Neural crest cell (in vitro differentiated cells): ENCODE measurements around the gene ERCC5. TPM values are rescaled to one million over a fixed set of nuclear protein-coding genes. Genes with fewer than 3 reads are reported as not detected.

ENCODE experiments used
- DNase-seq: peaks from one replicate; pipeline ENCODE4 v3.0.0; 2021; ENCODE audit warnings: low read depth, mixed read lengths, low spot score
- H3K27ac Mint-ChIP-seq: one replicate; pipeline ENCODE4 v1.8.0; 2021; ENCODE audit warnings: mild to moderate bottlenecking, mixed read lengths; ENCODE audit not compliant: unreplicated experiment
- H3K27me3 Mint-ChIP-seq: 2 replicates; pipeline ENCODE4 v1.8.0; 2021; ENCODE audit warnings: low read depth, mild to moderate bottlenecking, mixed read lengths
- H3K36me3 Mint-ChIP-seq: 2 replicates; pipeline ENCODE4 v1.8.0; 2021; ENCODE audit warnings: low read depth, mild to moderate bottlenecking, mixed read lengths
- H3K4me1 Mint-ChIP-seq: 2 replicates; pipeline ENCODE4 v1.8.0; 2021; ENCODE audit warnings: mixed read lengths
- H3K4me3 Mint-ChIP-seq: one replicate; pipeline ENCODE4 v1.8.0; 2021; ENCODE audit warnings: mild to moderate bottlenecking, mixed read lengths
- H3K9me3 Mint-ChIP-seq: 2 replicates; pipeline ENCODE4 v1.8.0; 2021; ENCODE audit warnings: mixed read lengths
- CTCF ChIP-seq: fragments of 200-600 bp; sonication (generic); conservative IDR thresholded peaks from 2 replicates; pipeline ENCODE4 v1.5.0; 2021; ENCODE audit warnings: antibody characterized with exemption, mild to moderate bottlenecking
- long read RNA-seq: library from polyadenylated mRNA; unstranded; transcript quantifications from one replicate; pipeline ENCODE4 v2.0.0, GENCODE V29; 2020
- total RNA-seq: library from RNA; stranded (reverse); gene quantifications from 2 replicates; pipeline ENCODE4 v1.2.1, GENCODE V29; 2021

The ERCC5 gene
- total RNA-seq, result 39.2 and 41.5 TPM in 2 replicates
- long read RNA-seq, full-length matches to known transcripts, result 41 of 87 reads
- long read RNA-seq, partial matches to known transcripts, result 30 of 87 reads
- long read RNA-seq, other reads (novel, unspliced or antisense), result 16 of 87 reads

GRCh38 chr13:102845630-102846260, at the start of gene ERCC5:
Gene ERCC5, plus strand, starts transcription at chr13:102846032. Its CDS starts 235 bp downstream, at chr13:102846267.
- no peaks in the 10 kb centered on the region for H3K36me3 Mint-ChIP-seq
- peak within 1 kb of the TSS; percentile 98 for H3K4me3 Mint-ChIP-seq
- peak within 1 kb of the TSS; percentile 98 for H3K27ac Mint-ChIP-seq
- peaks cover 26% of the 10 kb centered on the region for H3K4me1 Mint-ChIP-seq
- H3K27me3 Mint-ChIP-seq, result no peaks in the 10 kb centered on the region
- no peak for TF ChIP-seq CTCF
- peak; percentile 93 for DNase-seq
- no peaks in the 10 kb centered on the region for H3K9me3 Mint-ChIP-seq

- Mint-ChIP-seq H3K36me3 (peaks cover 3% of the 10 kb centered on the region), H3K4me1 (peaks cover 36% of the 10 kb centered on the region), H3K4me3 (peak within 1 kb of the TSS; percentile 98), H3K9me3 (no peaks in the 10 kb centered on the region), H3K27me3 (no peaks in the 10 kb centered on the region), H3K27ac (peak within 1 kb of the TSS; percentile 84)
- no peak for TF ChIP-seq CTCF
- peak; percentile 80 for DNase-seq
Observed at GRCh38 chr13:102798581-102799425, 47.0 kb upstream of the ERCC5 start, which contains the start of the genes BIVM and POGLUT2. Gene BIVM, plus strand, starts transcription at chr13:102799119. Its CDS starts 8,149 bp downstream, at chr13:102807268. Gene POGLUT2, minus strand, starts transcription at chr13:102798976. Its CDS starts 306 bp downstream, at chr13:102798670.

GRCh38 chr13:102799426-102800144, 46.2 kb upstream of the ERCC5 start:
- peak; percentile 30 for DNase-seq
- H3K4me3 Mint-ChIP-seq, result peak overlapping the region; percentile 98
- H3K9me3 Mint-ChIP-seq, result no peaks in the 10 kb centered on the region
- H3K36me3 Mint-ChIP-seq, result peaks cover 3% of the 10 kb centered on the region
- H3K27me3 Mint-ChIP-seq, result no peaks in the 10 kb centered on the region
- no peak for TF ChIP-seq CTCF
- H3K4me1 Mint-ChIP-seq, result peaks cover 36% of the 10 kb centered on the region
- peak overlapping the region; percentile 35 for H3K27ac Mint-ChIP-seq

DNA sequence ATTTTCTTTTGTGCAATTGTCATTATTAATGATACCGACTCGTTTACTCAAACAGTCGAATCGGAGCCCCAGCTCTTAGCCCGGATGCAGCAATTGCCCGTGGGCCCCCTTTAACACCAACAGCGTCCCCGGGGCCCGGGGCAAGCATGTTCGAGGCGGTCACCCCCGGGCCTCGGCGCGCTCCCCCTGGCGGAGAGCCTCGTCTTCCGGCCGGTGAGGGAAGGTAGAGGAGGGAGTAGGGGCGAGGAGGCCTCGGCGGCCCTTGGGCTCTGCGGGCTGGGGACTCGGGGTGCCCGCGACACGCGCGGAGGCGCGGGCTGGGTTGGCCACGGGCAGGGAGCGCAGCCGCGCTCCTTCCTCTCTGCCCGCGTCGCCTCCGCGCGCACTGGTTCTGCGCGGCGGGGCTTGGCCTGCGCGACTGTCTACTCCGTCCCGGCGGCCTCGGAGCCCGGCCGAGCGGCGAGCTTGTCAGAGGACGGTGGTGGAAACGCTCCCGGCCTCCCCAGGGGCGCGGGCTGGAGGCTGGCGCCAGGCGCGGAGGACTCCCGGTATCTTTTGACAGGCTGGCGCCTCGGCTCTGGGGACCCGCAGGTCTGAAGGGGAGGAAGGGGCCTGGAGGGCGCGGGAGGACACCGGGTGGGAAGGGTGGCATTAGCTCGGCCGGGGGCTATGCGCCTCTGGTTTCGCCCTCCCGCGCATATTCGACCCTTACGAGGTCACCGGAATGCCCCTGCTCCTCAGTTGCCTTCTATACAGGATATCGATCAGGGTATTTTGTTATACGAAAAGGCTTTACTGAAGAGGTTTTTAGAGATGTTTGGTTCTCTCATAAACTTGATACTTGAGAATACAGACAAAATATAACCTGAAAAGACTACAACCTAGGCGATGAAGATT, 45.4 kb upstream of the ERCC5 start:
- DNase-seq, result peak; percentile 80
- Mint-ChIP-seq H3K27me3 (no peaks in the 10 kb centered on the region), H3K36me3 (peaks cover 5% of the 10 kb centered on the region), H3K9me3 (no peaks in the 10 kb centered on the region), H3K4me1 (peaks cover 36% of the 10 kb centered on the region), H3K27ac (peak overlapping the region; percentile 62), H3K4me3 (peak overlapping the region; percentile 98)
- TF ChIP-seq CTCF, result peak; percentile 85
